Umbilical cord (tissue), 2 donors: ENCODE data around the gene NBPF11. TPM values are rescaled to one million over a fixed set of nuclear protein-coding genes. Genes with fewer than 3 reads are reported as not detected.
"Not testable (repeated sequence)": the region's sequence is repeated elsewhere in the genome, so short reads cannot be mapped to it uniquely, and the experiment has no call there.

Experiments
- DNase-seq: peaks from one replicate; pipeline ENCODE4 v3.0.0-alpha.2; 2015; ENCODE audit warnings: low spot score
- total RNA-seq: library from RNA; depleted of rRNA; stranded (reverse); fragments of >200 nt; gene quantifications from one replicate; pipeline ENCODE4 v1.2.3, GENCODE V29; 2014; ENCODE audit warnings: low replicate concordance; ENCODE audit not compliant: insufficient read depth

The NBPF11 gene
- 12.8 TPM for total RNA-seq

- DNase-seq: peak; percentile 89
These were observed at the start of gene NBPF11 for GRCh38 chr1:148151911-148152656. Gene NBPF11 (minus strand): TSS chr1:148152281. CDS start chr1:148127003, 25,278 bp downstream.

GRCh38 chr1:148197396-148197795 lies 45.3 kb upstream of the NBPF11 start:
- DNase-seq: not testable (repeated sequence)

- DNase-seq: not testable (repeated sequence)
These were observed 44.9 kb upstream of the NBPF11 start for GRCh38 chr1:148196949-148197348.

- DNase-seq: not testable (repeated sequence)
These were observed 43.0 kb upstream of the NBPF11 start for GRCh38 chr1:148195115-148195514.

GRCh38 chr1:148188768-148189167 lies 36.7 kb upstream of the NBPF11 start:
- not testable (repeated sequence) for DNase-seq

- DNase-seq: not testable (repeated sequence)
These were observed 26.6 kb upstream of the NBPF11 start for GRCh38 chr1:148178682-148179081.

GRCh38 chr1:148175414-148175813 lies 23.3 kb upstream of the NBPF11 start:
- not testable (repeated sequence) for DNase-seq

- DNase-seq: not testable (repeated sequence)
These were observed 19.9 kb upstream of the NBPF11 start for GRCh38 chr1:148171995-148172394.

- DNase-seq: no peak
These were observed 14.7 kb upstream of the NBPF11 start for GRCh38 chr1:148166558-148167492.

GRCh38 chr1:148162363-148162762 lies 10.3 kb upstream of the NBPF11 start:
- DNase-seq: no peak

GRCh38 chr1:148161053-148161901 lies 9.2 kb upstream of the NBPF11 start:
- no peak for DNase-seq

- no peak for DNase-seq
These were observed 8.4 kb upstream of the NBPF11 start for GRCh38 chr1:148160343-148161052.

GRCh38 chr1:148160048-148160342 lies 7.9 kb upstream of the NBPF11 start:
- DNase-seq: no peak

GRCh38 chr1:148158341-148159003 lies 6.4 kb upstream of the NBPF11 start:
- no peak for DNase-seq

GRCh38 chr1:148157803-148158202 lies 5.7 kb upstream of the NBPF11 start:
- DNase-seq: not testable (repeated sequence)

GRCh38 chr1:148155494-148156275 lies 3.6 kb upstream of the NBPF11 start:
- DNase-seq: not testable (repeated sequence)

GRCh38 chr1:148152795-148153194 lies 714 bp upstream of the NBPF11 start:
- not testable (repeated sequence) for DNase-seq

- not testable (repeated sequence) for DNase-seq
These were observed 686 bp downstream of the NBPF11 start for GRCh38 chr1:148151371-148151819.

GRCh38 chr1:148150945-148151344 lies 1.1 kb downstream of the NBPF11 start:
- DNase-seq: not testable (repeated sequence)
